Measurements from ENCODE around the gene EMC6.

Gene EMC6

GRCh38 chr17:3656755-3657587, 11.6 kb upstream of the EMC6 start:
- no peak for DNase-seq

GRCh38 chr17:3657588-3657869, 11.1 kb upstream of the EMC6 start:
- DNase-seq: no peak

GRCh38 chr17:3657874-3658783, 10.5 kb upstream of the EMC6 start:
- no peak for DNase-seq

- no peak for DNase-seq
Measured at GRCh38 chr17:3658784-3659449, 9.7 kb upstream of the EMC6 start.

- DNase-seq: peak; percentile 56
Measured at GRCh38 chr17:3659541-3660111, 9.0 kb upstream of the EMC6 start.

- DNase-seq: no peak
Measured at GRCh38 chr17:3660311-3660891, 8.2 kb upstream of the EMC6 start.

- DNase-seq: no peak
Measured at GRCh38 chr17:3663102-3664011, 5.3 kb upstream of the EMC6 start.

GRCh38 chr17:3665834-3666233, 2.8 kb upstream of the EMC6 start:
- no peak for DNase-seq

GRCh38 chr17:3666516-3666915, 2.1 kb upstream of the EMC6 start:
- DNase-seq: no peak

- peak; percentile 96 for DNase-seq
Measured at GRCh38 chr17:3667366-3668278, 990 bp upstream of the EMC6 start.

GRCh38 chr17:3669085-3669347, 404 bp downstream of the EMC6 start:
- no peak for DNase-seq

GRCh38 chr17:3669548-3669947, 936 bp downstream of the EMC6 start:
- DNase-seq: no peak

- no peak for DNase-seq
Measured at GRCh38 chr17:3672571-3672970, 4.0 kb downstream of the EMC6 start.

- DNase-seq: no peak
Measured at GRCh38 chr17:3675886-3676285, 7.3 kb downstream of the EMC6 start.

GRCh38 chr17:3678095-3678820, 9.6 kb downstream of the EMC6 start:
- no peak for DNase-seq

- no peak for DNase-seq
Measured at GRCh38 chr17:3678821-3679530, 10.4 kb downstream of the EMC6 start.

GRCh38 chr17:3679531-3680126, 11.0 kb downstream of the EMC6 start:
- no peak for DNase-seq

- DNase-seq: no peak
Measured at GRCh38 chr17:3681057-3681456, 12.4 kb downstream of the EMC6 start.

- no peak for DNase-seq
Measured at GRCh38 chr17:3681565-3681964, 13.0 kb downstream of the EMC6 start.

Measured in right hindlimb (tissue), 1 donor.